ENCODE results near the gene KRT28. TPM values are rescaled to one million over a fixed set of nuclear protein-coding genes. Genes with fewer than 3 reads are reported as not detected.

Gene KRT28
- total RNA-seq, 2 donors from 2014 or later = not detected

DNA sequence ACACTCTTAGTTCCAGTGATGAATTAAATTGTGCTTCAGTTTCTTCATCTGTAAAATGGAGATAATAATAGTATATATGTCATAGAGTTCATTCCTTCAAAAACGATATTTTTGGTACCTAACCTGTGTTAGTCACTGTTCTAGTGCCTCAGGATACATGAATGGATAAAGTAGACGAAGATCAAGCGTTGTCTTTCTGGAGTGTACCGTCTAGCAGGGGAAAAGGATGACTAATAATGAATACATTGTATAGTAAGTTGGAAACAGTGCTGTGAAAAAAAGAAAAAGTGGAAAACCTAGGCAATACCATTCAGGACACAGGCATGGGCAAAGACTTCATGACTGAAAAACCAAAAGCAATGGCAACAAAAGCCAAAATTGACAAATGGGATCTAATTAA is 14.0 kb upstream of the KRT28 start:
- Histone ChIP-seq H3K4me3 (no peak overlapping the region), H3K27ac (no peak overlapping the region), H3K4me1 (replicated peaks) (peaks cover 5% of the 10 kb centered on the region), H3K36me3 (no peaks in the 10 kb centered on the region), H3K9me3 (no peaks in the 10 kb centered on the region), H3K27me3 (replicated peaks; ENCODE audit: insufficient read depth) (no peaks in the 10 kb centered on the region)
- no peak for TF ChIP-seq POLR2A (IDR thresholded peaks at IDR 0.05)
- no peak for TF ChIP-seq POLR2AphosphoS5 (IDR thresholded peaks at IDR 0.05)
- TF ChIP-seq, protein P1, sequence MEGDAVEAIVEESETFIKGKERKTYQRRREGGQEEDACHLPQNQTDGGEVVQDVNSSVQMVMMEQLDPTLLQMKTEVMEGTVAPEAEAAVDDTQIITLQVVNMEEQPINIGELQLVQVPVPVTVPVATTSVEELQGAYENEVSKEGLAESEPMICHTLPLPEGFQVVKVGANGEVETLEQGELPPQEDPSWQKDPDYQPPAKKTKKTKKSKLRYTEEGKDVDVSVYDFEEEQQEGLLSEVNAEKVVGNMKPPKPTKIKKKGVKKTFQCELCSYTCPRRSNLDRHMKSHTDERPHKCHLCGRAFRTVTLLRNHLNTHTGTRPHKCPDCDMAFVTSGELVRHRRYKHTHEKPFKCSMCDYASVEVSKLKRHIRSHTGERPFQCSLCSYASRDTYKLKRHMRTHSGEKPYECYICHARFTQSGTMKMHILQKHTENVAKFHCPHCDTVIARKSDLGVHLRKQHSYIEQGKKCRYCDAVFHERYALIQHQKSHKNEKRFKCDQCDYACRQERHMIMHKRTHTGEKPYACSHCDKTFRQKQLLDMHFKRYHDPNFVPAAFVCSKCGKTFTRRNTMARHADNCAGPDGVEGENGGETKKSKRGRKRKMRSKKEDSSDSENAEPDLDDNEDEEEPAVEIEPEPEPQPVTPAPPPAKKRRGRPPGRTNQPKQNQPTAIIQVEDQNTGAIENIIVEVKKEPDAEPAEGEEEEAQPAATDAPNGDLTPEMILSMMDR (IDR thresholded peaks at IDR 0.05) = no peak
- intact Hi-C loops (cut with DNase I) = no loop called here
- 67% methylated on average over 4 of the region's 4 CpGs for WGBS
- DNase-seq (ENCODE audit: low spot score) = no peak

DNA sequence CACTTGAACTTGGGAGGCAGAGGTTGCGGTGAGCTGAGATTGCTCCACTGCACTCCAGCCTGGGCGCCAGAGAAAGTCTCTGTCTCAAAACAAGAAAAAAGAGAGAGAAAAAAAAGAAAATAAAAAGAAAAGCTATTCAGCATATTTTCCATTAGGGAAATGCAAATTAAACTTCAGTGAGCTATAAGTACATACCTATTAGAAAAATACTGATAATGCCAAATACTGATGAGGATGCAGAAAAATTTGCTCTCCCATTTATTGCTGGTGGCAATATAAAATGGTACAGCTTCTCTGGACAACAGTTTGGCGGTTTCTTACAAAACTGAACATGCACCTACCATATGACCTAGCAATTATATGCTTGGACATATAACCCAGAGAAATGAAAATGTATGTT is 12.9 kb upstream of the KRT28 start:
- H3K36me3 ChIP-seq = no peaks in the 10 kb centered on the region
- H3K4me1 ChIP-seq (replicated peaks) = peaks cover under 1% of the 10 kb centered on the region
- TF ChIP-seq POLR2A (IDR thresholded peaks at IDR 0.05) (no peak), POLR2AphosphoS5 (IDR thresholded peaks at IDR 0.05) (no peak)
- TF ChIP-seq, protein P1 (IDR thresholded peaks at IDR 0.05) = no peak
- intact Hi-C loops (cut with DNase I) = no loop called here
- WGBS = 87% methylated on average over 3 of the region's 3 CpGs
- no peak overlapping the region for H3K4me3 ChIP-seq
- no peaks in the 10 kb centered on the region for H3K27me3 ChIP-seq (replicated peaks; ENCODE audit: insufficient read depth)
- no peaks in the 10 kb centered on the region for H3K9me3 ChIP-seq
- no peak for DNase-seq (ENCODE audit: low spot score)
- no peak overlapping the region for H3K27ac ChIP-seq

DNA sequence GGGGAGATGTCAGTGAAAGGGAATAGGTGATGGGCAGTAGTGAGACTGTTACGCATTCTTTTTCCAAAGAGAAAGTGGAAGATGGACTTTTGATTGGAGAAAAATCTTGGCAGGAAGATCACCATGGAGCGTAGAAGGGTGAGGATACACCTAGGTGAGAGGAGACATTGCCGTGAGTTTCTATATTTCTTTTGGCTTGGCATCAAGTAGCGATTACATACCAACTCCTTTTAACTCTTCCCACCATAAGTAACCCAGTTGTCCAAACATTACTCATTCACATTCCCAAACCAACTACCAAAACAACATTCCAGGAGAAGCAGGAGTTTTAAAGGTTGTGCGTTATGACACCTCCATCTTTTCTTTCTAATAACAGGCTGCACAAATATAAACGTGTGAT is 10.7 kb upstream of the KRT28 start:
- Histone ChIP-seq H3K4me3 (no peak overlapping the region), H3K36me3 (no peaks in the 10 kb centered on the region), H3K4me1 (replicated peaks) (no peaks in the 10 kb centered on the region), H3K27me3 (replicated peaks; ENCODE audit: insufficient read depth) (no peaks in the 10 kb centered on the region), H3K9me3 (no peaks in the 10 kb centered on the region), H3K27ac (no peak overlapping the region)
- WGBS = 53% methylated on average over 6 of the region's 6 CpGs
- DNase-seq (ENCODE audit: low spot score) = no peak
- TF ChIP-seq, protein P1 (IDR thresholded peaks at IDR 0.05) = no peak
- no peak for TF ChIP-seq POLR2A (IDR thresholded peaks at IDR 0.05)
- TF ChIP-seq POLR2AphosphoS5 (IDR thresholded peaks at IDR 0.05) = no peak
- intact Hi-C loops (cut with DNase I) = no loop called here

DNA sequence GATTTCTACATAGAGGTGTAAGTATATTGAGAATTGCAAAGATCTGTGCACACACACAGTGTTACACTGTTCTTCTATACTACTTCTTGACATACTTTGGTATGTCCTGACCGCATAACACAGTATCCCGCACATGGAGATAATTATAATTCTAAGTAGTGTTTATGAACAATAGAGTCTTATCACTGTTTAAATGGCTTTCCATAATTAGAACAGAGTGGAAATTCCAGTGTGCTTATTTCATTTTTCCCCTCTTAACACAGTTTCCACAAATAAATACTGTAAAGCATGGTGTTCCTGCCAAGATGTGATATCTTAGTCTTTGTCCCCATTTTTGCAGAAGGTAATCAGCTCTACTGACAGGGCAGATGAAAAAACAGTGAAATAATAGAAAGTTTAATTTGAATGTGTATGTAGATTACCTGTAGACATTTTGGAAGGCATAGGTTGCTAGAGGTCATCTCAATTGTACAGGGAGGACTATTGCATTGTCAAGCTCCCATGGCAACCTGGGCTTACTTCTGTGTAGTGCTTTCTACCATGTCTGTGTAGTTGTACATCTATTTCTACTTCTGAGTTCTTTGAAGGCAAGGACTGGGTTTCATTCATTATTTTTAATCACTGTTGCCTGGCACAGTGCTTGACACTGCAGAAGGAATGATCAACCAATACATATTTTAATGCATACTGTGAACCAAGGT is 10.1 kb upstream of the KRT28 start:
- no peak for DNase-seq (ENCODE audit: low spot score)
- 69% methylated on average over 2 of the region's 2 CpGs for WGBS
- H3K4me1 ChIP-seq (replicated peaks) = no peaks in the 10 kb centered on the region
- H3K27me3 ChIP-seq (replicated peaks; ENCODE audit: insufficient read depth) = no peaks in the 10 kb centered on the region
- no peak overlapping the region for H3K27ac ChIP-seq
- no peaks in the 10 kb centered on the region for H3K9me3 ChIP-seq
- intact Hi-C loops (cut with DNase I) = no loop called here
- no peak overlapping the region for H3K4me3 ChIP-seq
- TF ChIP-seq, protein P1 (IDR thresholded peaks at IDR 0.05) = no peak
- TF ChIP-seq POLR2A (IDR thresholded peaks at IDR 0.05) (no peak), POLR2AphosphoS5 (IDR thresholded peaks at IDR 0.05) (no peak)
- no peaks in the 10 kb centered on the region for H3K36me3 ChIP-seq

DNA sequence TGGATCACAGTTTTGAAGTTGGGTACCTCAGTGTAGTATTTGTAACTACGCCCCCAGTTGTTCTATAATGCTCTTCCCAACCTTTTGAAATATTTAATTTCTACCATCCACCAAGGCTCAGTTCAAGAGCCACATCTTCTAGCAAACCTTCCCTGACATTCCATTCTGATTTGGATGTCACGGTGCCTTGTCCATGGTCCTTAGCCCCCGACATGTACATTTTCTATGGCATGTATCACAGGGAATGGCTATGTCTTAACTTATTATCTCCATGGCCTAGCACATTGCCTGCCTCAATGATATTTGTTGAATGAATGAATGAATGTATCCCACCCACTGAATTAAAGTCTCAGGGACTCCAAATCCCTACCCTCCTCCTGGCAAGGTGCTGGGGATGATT is 6.4 kb upstream of the KRT28 start:
- intact Hi-C loops (cut with DNase I) = no loop called here
- Histone ChIP-seq H3K9me3 (no peaks in the 10 kb centered on the region), H3K27ac (no peak overlapping the region), H3K4me1 (replicated peaks) (no peaks in the 10 kb centered on the region), H3K36me3 (no peaks in the 10 kb centered on the region), H3K4me3 (no peak overlapping the region), H3K27me3 (replicated peaks; ENCODE audit: insufficient read depth) (no peaks in the 10 kb centered on the region)
- no peak for DNase-seq (ENCODE audit: low spot score)
- TF ChIP-seq POLR2AphosphoS5 (IDR thresholded peaks at IDR 0.05) = no peak
- 71% methylated on average over 3 of the region's 3 CpGs for WGBS

All from prostate gland (tissue), 2 donors.